Measurements from ENCODE around the gene SLC15A1.

- TF ChIP-seq, protein P1, sequence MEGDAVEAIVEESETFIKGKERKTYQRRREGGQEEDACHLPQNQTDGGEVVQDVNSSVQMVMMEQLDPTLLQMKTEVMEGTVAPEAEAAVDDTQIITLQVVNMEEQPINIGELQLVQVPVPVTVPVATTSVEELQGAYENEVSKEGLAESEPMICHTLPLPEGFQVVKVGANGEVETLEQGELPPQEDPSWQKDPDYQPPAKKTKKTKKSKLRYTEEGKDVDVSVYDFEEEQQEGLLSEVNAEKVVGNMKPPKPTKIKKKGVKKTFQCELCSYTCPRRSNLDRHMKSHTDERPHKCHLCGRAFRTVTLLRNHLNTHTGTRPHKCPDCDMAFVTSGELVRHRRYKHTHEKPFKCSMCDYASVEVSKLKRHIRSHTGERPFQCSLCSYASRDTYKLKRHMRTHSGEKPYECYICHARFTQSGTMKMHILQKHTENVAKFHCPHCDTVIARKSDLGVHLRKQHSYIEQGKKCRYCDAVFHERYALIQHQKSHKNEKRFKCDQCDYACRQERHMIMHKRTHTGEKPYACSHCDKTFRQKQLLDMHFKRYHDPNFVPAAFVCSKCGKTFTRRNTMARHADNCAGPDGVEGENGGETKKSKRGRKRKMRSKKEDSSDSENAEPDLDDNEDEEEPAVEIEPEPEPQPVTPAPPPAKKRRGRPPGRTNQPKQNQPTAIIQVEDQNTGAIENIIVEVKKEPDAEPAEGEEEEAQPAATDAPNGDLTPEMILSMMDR (IDR thresholded peaks at IDR 0.05 in 2 of 3, conservative IDR thresholded peaks at IDR 0.05 in 1 of 3; ENCODE audit: borderline replicate concordance in 1 of 3, insufficient read depth in 1 of 3, low read depth in 2 of 3, low read length in 2 of 3) = no peak
- TF ChIP-seq POLR2AphosphoS5 (IDR thresholded peaks at IDR 0.05; ENCODE audit: low read depth, low read length) = no peak
- TF ChIP-seq, protein P2, sequence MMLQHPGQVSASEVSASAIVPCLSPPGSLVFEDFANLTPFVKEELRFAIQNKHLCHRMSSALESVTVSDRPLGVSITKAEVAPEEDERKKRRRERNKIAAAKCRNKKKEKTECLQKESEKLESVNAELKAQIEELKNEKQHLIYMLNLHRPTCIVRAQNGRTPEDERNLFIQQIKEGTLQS (IDR thresholded peaks at IDR 0.05) = no peak
Observed at GRCh38 chr13:98773921-98774320, 21.4 kb upstream of the SLC15A1 start.

Data from HCT116 (cell line).